Endothelial cell of umbilical vein (primary cell): ENCODE measurements around the gene RO60. TPM values are rescaled to one million over a fixed set of nuclear protein-coding genes. Genes with fewer than 3 reads are reported as not detected.

Source experiments
- BruUV-seq: library from RNA; stranded (reverse); fragments of 400-500 nt; replicated peaks from 2 replicates; lab custom pipeline; 2021; lab: Mats Ljungman, UMichigan
- CTCF ChIA-PET: fragments of 300-600, 350-600 bp; sonication (Branson Sonifier 250); formaldehyde crosslinking; loops from one replicate; lab custom pipeline; 2021; ENCODE audit warnings: antibody characterized with exemption, inconsistent platforms; lab: Charles Lee
- POLR2A ChIA-PET: fragments of 300-600, 350-600 bp; sonication (Branson Sonifier 250); formaldehyde crosslinking; loops from one replicate; lab custom pipeline; 2021; ENCODE audit warnings: antibody characterized with exemption, inconsistent platforms; lab: Charles Lee
- DNase-seq: peaks from one replicate; pipeline ENCODE4 v3.0.0-alpha.2; 2011; ENCODE audit warnings: low read depth, low spot score
- FAIRE-seq: peaks from 2 replicates; lab custom pipeline; 2011; peaks lifted over from hg19 to GRCh38; lab: Jason Lieb, UNC
- H2AFZ ChIP-seq: 2 replicates; pipeline ENCODE4 v1.6.0; 2012; ENCODE audit warnings: low read depth, low read length, control low read depth, inconsistent platforms
- H3K27ac ChIP-seq: 2 replicates; pipeline ENCODE4 v1.5.1; 2011; ENCODE audit warnings: low read depth, mild to moderate bottlenecking, control low read depth, low read length, moderate library complexity; ENCODE audit not compliant: insufficient read depth
- H3K27me3 ChIP-seq, 2 experiments: 2 replicates each; pipeline versions ENCODE4 v1.6.0 to v1.6.1; 2011; ENCODE audit warnings: low read length in 2 of 2, mixed read lengths in 1 of 2; ENCODE audit not compliant: control insufficient read depth in 2 of 2, insufficient read depth in 2 of 2
- H3K36me3 ChIP-seq, 2 experiments: 2 replicates in 1 of 2; 3 replicates in 1 of 2; pipeline ENCODE4 v1.5.1; 2011; ENCODE audit warnings: low read length in 2 of 2, mild to moderate bottlenecking in 1 of 2, moderate library complexity in 1 of 2; ENCODE audit not compliant: control insufficient read depth in 2 of 2, insufficient read depth in 2 of 2; ENCODE audit errors: extremely low read depth in 1 of 2
- H3K4me1 ChIP-seq: 3 replicates; pipeline ENCODE4 v1.5.1; 2011; ENCODE audit warnings: mild to moderate bottlenecking, low read length; ENCODE audit not compliant: control insufficient read depth, insufficient read depth; ENCODE audit errors: extremely low read depth
- H3K4me2 ChIP-seq: 2 replicates; pipeline ENCODE4 v1.6.1; 2011; ENCODE audit warnings: low read length, control low read depth, mixed read lengths; ENCODE audit not compliant: insufficient read depth
- H3K4me3 ChIP-seq, 3 experiments: fragments of 200-600 bp in 1 of 3; sonication (generic), shearing (Covaris generic) in 1 of 3; replicated peaks in 1 of 3; 2 replicates each; pipeline ENCODE4 v1.5.1; 2011 to 2016; ENCODE audit warnings: control low read depth in 3 of 3, low read length in 3 of 3, mild to moderate bottlenecking in 2 of 3, inconsistent platforms in 1 of 3, low read depth in 1 of 3, moderate library complexity in 1 of 3; ENCODE audit not compliant: insufficient read depth in 1 of 3
- H3K79me2 ChIP-seq: 2 replicates; pipeline ENCODE4 v1.6.0; 2012; ENCODE audit warnings: low read length, inconsistent platforms; ENCODE audit not compliant: control insufficient read depth, insufficient read depth
- H3K9ac ChIP-seq: replicated peaks from 2 replicates; pipeline ENCODE3; 2011; ENCODE audit warnings: low read length, control low read depth; ENCODE audit not compliant: insufficient read depth; ENCODE audit errors: extremely low read depth
- H3K9me1 ChIP-seq: replicated peaks from 3 replicates; pipeline ENCODE4 v1.6.0; 2011; ENCODE audit warnings: mild to moderate bottlenecking, low read length; ENCODE audit not compliant: control insufficient read depth, insufficient read depth; ENCODE audit errors: extremely low read depth
- H3K9me3 ChIP-seq: replicated peaks from 2 replicates; pipeline ENCODE4 v1.5.1; 2012; ENCODE audit warnings: low read length, inconsistent platforms; ENCODE audit not compliant: control insufficient read depth, insufficient read depth
- H4K20me1 ChIP-seq: replicated peaks from 2 replicates; pipeline ENCODE3; 2011; ENCODE audit warnings: mild to moderate bottlenecking, low read length; ENCODE audit not compliant: control insufficient read depth, insufficient read depth; ENCODE audit errors: extremely low read depth
- EZH2 ChIP-seq: IDR thresholded peaks from 2 replicates; pipeline ENCODE4 v1.6.1; 2012; ENCODE audit warnings: borderline replicate concordance, low read depth, mild to moderate bottlenecking, moderate library complexity, low read length, inconsistent platforms; ENCODE audit not compliant: severe bottlenecking
- FOS ChIP-seq: IDR thresholded peaks from 2 replicates; pipeline ENCODE4 v1.6.1; 2011; ENCODE audit warnings: mild to moderate bottlenecking, low read length, moderate library complexity, borderline replicate concordance; ENCODE audit not compliant: insufficient read depth
- GATA2 ChIP-seq: IDR thresholded peaks from 2 replicates; pipeline ENCODE4 v1.7.0; 2011; ENCODE audit warnings: low read depth, mild to moderate bottlenecking, moderate library complexity, mixed read lengths, low read length; ENCODE audit not compliant: insufficient read length, insufficient read depth
- JUN ChIP-seq: IDR thresholded peaks from 2 replicates; pipeline ENCODE4 v1.6.1; 2011; ENCODE audit warnings: borderline replicate concordance, low read depth; ENCODE audit not compliant: insufficient read length, insufficient read depth
- MYC ChIP-seq: IDR thresholded peaks from one replicate; pipeline ENCODE4 v1.6.1; 2011; ENCODE audit warnings: mild to moderate bottlenecking, low read depth, low read length
- POLR2A ChIP-seq: IDR thresholded peaks from 2 replicates; pipeline ENCODE4 v1.6.1; 2012; ENCODE audit warnings: low read depth, mild to moderate bottlenecking, control low read depth, low read length
- POLR2AphosphoS5 ChIP-seq: IDR thresholded peaks from 2 replicates; pipeline ENCODE4 v1.6.1; 2012; ENCODE audit warnings: low read depth, mild to moderate bottlenecking, control low read depth, low read length, moderate library complexity; ENCODE audit not compliant: insufficient read depth
- dilution Hi-C: fragments of 300-500 bp; cut with MboI; formaldehyde crosslinking; loops from one replicate; pipeline ENCODE4 v1.15.0; 2019; ENCODE audit warnings: low sequenced_read_pairs; ENCODE audit not compliant: extremely low pct_ligation_motif_present
- intact Hi-C: fragments of 100-400 bp; cut with micrococcal nuclease; formaldehyde crosslinking; loops from one replicate; pipeline ENCODE4 v1.10.0; 2022
- polyA plus RNA-seq, 4 experiments: library from polyadenylated mRNA; depleted of rRNA in 3 of 4; stranded (reverse) in 3 of 4; unstranded in 1 of 4; fragments of >200 nt; gene quantifications; 2 replicates each; pipeline versions ENCODE4 v1.2.1 to v1.2.3, GENCODE V29; 2011 to 2012; ENCODE audit warnings: missing spikeins in 1 of 4
- total RNA-seq: library from RNA; stranded (reverse); gene quantifications from 2 replicates; pipeline ENCODE4 v1.2.3, GENCODE V29; 2021
- TF ChIP-seq, protein P1 (sequence below), 2 donors: IDR thresholded peaks; 1 replicate in 1 of 2; 2 replicates in 1 of 2; pipeline ENCODE4 v1.5.1; 2011; ENCODE audit warnings: low read length in 2 of 2, mild to moderate bottlenecking in 2 of 2, moderate library complexity in 2 of 2, control low read depth in 1 of 2, inconsistent platforms in 1 of 2, low read depth in 1 of 2; ENCODE audit not compliant: insufficient read depth in 1 of 2; ENCODE audit errors: extremely low read depth in 1 of 2
- TF ChIP-seq, protein P2 (sequence below): IDR thresholded peaks from 2 replicates; pipeline ENCODE4 v1.6.1; 2011; ENCODE audit not compliant: insufficient read depth, insufficient read length

The RO60 gene
- total and polyA plus RNA-seq, 2 donors (not counting 3 experiments of a cell fraction or from before 2014, with no cell fraction given) = 11.1 to 60.3 TPM

DNA sequence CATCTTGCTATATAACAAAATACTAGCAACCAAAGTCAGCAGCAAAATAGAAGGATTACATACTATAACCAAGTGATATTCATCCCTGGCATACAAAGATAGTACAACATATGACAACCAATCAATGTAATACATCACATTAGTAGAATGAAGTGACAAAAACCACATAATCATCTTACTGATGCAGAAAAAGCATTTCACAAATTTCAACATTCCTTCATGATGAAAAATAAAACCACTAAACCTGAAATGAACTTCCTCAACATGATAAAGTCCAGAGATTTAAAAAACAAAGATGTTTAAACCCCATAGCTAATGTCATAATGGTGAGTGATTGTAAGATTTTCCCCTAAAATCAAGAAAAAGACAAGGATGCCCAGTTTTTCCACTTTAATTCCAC is 18.6 kb downstream of the RO60 start:
- intact Hi-C loops (no loop called here), dilution Hi-C loops (no loop called here)
- Histone ChIP-seq H3K4me1 (no peaks in the 10 kb centered on the region), H3K27ac (no peak overlapping the region), H3K9me3 (no peaks in the 10 kb centered on the region), H3K79me2 (peaks cover 11% of the 10 kb centered on the region), H3K36me3 (peaks cover 9 to 13% of the 10 kb centered on the region in 2 experiments), H3K4me3 (no peak overlapping the region), H3K27me3 (no peaks in the 10 kb centered on the region), H3K9me1 (no peaks in the 10 kb centered on the region), H3K4me2 (no peak overlapping the region), H3K9ac (no peak overlapping the region), H2AFZ (no peak overlapping the region), H4K20me1 (peaks cover 3% of the 10 kb centered on the region)
- POLR2A ChIA-PET = no interaction called here
- TF ChIP-seq GATA2 = no peak
- TF ChIP-seq FOS = no peak
- no peak for TF ChIP-seq EZH2
- TF ChIP-seq, protein P1, sequence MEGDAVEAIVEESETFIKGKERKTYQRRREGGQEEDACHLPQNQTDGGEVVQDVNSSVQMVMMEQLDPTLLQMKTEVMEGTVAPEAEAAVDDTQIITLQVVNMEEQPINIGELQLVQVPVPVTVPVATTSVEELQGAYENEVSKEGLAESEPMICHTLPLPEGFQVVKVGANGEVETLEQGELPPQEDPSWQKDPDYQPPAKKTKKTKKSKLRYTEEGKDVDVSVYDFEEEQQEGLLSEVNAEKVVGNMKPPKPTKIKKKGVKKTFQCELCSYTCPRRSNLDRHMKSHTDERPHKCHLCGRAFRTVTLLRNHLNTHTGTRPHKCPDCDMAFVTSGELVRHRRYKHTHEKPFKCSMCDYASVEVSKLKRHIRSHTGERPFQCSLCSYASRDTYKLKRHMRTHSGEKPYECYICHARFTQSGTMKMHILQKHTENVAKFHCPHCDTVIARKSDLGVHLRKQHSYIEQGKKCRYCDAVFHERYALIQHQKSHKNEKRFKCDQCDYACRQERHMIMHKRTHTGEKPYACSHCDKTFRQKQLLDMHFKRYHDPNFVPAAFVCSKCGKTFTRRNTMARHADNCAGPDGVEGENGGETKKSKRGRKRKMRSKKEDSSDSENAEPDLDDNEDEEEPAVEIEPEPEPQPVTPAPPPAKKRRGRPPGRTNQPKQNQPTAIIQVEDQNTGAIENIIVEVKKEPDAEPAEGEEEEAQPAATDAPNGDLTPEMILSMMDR (IDR thresholded peaks at IDR 0.05; ENCODE audit: extremely low read depth in 1 of 2, insufficient read depth in 1 of 2, low read depth in 1 of 2, low read length in 2 of 2) = no peak
- TF ChIP-seq, protein P2, sequence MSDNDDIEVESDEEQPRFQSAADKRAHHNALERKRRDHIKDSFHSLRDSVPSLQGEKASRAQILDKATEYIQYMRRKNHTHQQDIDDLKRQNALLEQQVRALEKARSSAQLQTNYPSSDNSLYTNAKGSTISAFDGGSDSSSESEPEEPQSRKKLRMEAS = no peak
- TF ChIP-seq JUN = no peak
- no peak for TF ChIP-seq POLR2AphosphoS5
- TF ChIP-seq MYC = no peak
- TF ChIP-seq POLR2A = no peak
- FAIRE-seq (no peak), DNase-seq (no peak)
- CTCF ChIA-PET = no interaction called here
- BruUV-seq = no TSS peak
